Measurements from ENCODE around the gene NDRG4.

NDRG4 gene

DNA sequence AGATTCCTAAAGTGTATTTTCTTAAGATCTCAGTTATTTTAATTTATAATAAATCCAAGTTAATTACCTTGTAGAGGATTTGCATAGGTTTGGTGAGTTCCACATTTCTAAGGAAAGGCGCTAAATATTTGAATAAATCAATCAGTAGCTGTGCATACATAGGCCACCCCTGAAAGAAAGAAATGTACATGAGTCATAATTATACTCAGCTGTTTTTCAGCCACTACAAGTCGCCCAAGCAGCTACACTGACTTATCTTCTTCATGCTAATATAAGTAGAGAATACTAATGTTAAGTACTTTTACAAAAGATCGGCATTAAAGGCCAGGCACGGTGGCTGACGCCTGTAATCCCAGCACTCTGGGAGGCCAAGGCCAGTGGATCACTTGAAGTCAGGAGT lies 30.2 kb downstream of the NDRG4 start:
- Mint-ChIP-seq H3K27me3 (no peaks in the 10 kb centered on the region), H3K36me3 (peaks cover 14% of the 10 kb centered on the region), H3K4me3 (no peak overlapping the region), H3K4me1 (ENCODE audit: low read depth) (no peaks in the 10 kb centered on the region), H3K27ac (peak overlapping the region; percentile 16), H3K9me3 (ENCODE audit: low read depth) (no peaks in the 10 kb centered on the region)

DNA sequence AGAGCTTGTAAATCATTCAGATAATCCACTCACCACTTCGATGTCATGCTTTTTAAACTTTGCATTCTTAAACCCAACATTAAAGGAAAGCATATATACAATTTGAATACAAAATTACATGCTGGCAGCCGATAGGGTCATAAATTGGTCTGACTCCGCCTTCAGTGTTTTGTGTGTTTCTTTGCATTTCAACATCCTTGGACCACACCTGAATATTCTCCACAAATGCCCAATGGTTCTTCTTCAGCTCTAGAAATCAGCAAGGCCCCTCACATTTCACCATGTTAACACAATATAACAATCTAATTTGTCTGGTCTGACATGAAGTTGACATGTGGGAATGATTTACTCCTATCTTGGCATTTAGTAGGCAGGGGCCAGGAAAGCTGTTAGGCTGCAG lies 32.5 kb downstream of the NDRG4 start:
- Mint-ChIP-seq H3K4me3 (no peak overlapping the region), H3K36me3 (peaks cover 11% of the 10 kb centered on the region), H3K9me3 (ENCODE audit: low read depth) (no peaks in the 10 kb centered on the region), H3K27me3 (no peaks in the 10 kb centered on the region), H3K27ac (peak overlapping the region; percentile 51), H3K4me1 (ENCODE audit: low read depth) (no peaks in the 10 kb centered on the region)

GRCh38 chr16:58533751-58534470 lies 34.0 kb downstream of the NDRG4 start:
- Mint-ChIP-seq H3K27me3 (no peaks in the 10 kb centered on the region), H3K36me3 (peaks cover 11% of the 10 kb centered on the region), H3K27ac (no peak overlapping the region), H3K9me3 (ENCODE audit: low read depth) (no peaks in the 10 kb centered on the region), H3K4me1 (ENCODE audit: low read depth) (no peaks in the 10 kb centered on the region), H3K4me3 (no peak overlapping the region)

DNA sequence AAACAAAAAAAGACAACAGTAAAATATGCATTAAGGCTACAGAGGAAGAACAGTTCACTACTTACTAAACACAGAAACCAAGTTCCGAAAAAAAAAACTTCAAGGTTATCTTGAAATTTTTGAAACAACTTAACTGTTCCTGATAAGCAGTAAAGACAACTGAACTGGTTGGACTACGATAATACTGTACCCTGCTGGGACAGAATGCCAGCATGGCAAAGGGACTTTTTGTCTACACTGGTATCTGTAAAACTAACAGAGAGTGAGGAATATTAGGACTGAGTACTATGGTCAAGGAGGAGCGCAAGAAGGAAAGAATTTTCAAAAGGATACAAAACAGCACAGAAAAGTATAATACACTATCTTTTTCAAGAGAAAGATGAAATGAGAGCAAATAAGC lies 35.2 kb downstream of the NDRG4 start:
- Mint-ChIP-seq H3K27me3 (no peaks in the 10 kb centered on the region), H3K27ac (peak overlapping the region; percentile 67), H3K4me1 (ENCODE audit: low read depth) (no peaks in the 10 kb centered on the region), H3K9me3 (ENCODE audit: low read depth) (no peaks in the 10 kb centered on the region), H3K36me3 (peaks cover 9% of the 10 kb centered on the region), H3K4me3 (no peak overlapping the region)

GRCh38 chr16:58536278-58536677 lies 36.3 kb downstream of the NDRG4 start:
- H3K27me3 Mint-ChIP-seq: no peaks in the 10 kb centered on the region
- no peak overlapping the region for H3K27ac Mint-ChIP-seq
- peaks cover 8% of the 10 kb centered on the region for H3K36me3 Mint-ChIP-seq
- H3K9me3 Mint-ChIP-seq (ENCODE audit: low read depth): no peaks in the 10 kb centered on the region
- H3K4me1 Mint-ChIP-seq (ENCODE audit: low read depth): no peaks in the 10 kb centered on the region
- H3K4me3 Mint-ChIP-seq: no peak overlapping the region

DNA sequence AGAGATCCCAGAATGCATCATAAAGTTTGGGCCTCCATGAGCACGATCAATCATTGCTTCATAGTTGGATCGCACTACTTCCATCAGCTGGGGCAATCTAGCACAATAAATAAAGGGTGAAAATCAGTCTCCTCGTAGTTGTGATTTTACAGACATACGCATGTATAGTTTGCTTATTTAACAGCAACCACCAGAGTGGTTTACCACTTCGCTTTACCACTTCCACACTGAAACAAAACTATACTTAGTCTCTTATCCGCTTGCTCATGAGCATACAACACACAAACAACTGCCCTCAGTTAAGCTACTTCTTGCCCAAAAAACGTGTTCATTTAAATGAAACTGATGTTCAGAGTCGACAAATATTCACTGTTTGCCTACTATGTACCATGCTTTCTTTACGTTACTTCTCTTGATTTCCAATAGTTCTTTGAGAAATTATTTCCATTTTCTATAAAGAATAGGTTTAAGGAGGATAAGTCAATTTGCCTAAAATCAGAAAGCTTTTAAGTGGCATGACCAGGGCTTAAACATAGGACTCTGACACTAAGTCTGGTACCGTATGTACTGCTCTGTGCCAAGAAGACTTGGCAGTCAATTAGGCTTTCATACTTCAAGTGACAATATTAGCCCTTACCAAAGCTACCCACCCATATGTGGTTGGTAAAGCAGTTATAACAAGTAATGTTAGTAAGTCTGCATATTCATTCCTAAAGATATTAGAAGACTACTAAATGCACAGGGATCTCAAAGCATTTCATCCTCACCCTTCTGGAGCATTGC lies 37.4 kb downstream of the NDRG4 start:
- Mint-ChIP-seq H3K27me3 (no peaks in the 10 kb centered on the region), H3K4me1 (ENCODE audit: low read depth) (no peaks in the 10 kb centered on the region), H3K36me3 (peaks cover 8% of the 10 kb centered on the region), H3K27ac (peak overlapping the region; percentile 7), H3K9me3 (ENCODE audit: low read depth) (no peaks in the 10 kb centered on the region), H3K4me3 (no peak overlapping the region)

GRCh38 chr16:58541711-58542110 lies 41.8 kb downstream of the NDRG4 start:
- Mint-ChIP-seq H3K36me3 (peaks cover 10% of the 10 kb centered on the region), H3K4me3 (no peak overlapping the region), H3K27ac (no peak overlapping the region), H3K27me3 (no peaks in the 10 kb centered on the region), H3K4me1 (ENCODE audit: low read depth) (no peaks in the 10 kb centered on the region), H3K9me3 (ENCODE audit: low read depth) (no peaks in the 10 kb centered on the region)

- H3K4me1 Mint-ChIP-seq (ENCODE audit: low read depth): no peaks in the 10 kb centered on the region
- H3K27ac Mint-ChIP-seq: no peak overlapping the region
- peaks cover 13% of the 10 kb centered on the region for H3K36me3 Mint-ChIP-seq
- no peak overlapping the region for H3K4me3 Mint-ChIP-seq
- H3K27me3 Mint-ChIP-seq: no peaks in the 10 kb centered on the region
- H3K9me3 Mint-ChIP-seq (ENCODE audit: low read depth): no peaks in the 10 kb centered on the region
These were observed 42.3 kb downstream of the NDRG4 start for GRCh38 chr16:58542291-58542690.

GRCh38 chr16:58543685-58544084 lies 43.7 kb downstream of the NDRG4 start:
- Mint-ChIP-seq H3K4me1 (ENCODE audit: low read depth) (no peaks in the 10 kb centered on the region), H3K9me3 (ENCODE audit: low read depth) (no peaks in the 10 kb centered on the region), H3K27ac (peak overlapping the region; percentile 10), H3K36me3 (peaks cover 13% of the 10 kb centered on the region), H3K4me3 (no peak overlapping the region), H3K27me3 (no peaks in the 10 kb centered on the region)

GRCh38 chr16:58548378-58548777 lies 48.4 kb downstream of the NDRG4 start:
- Mint-ChIP-seq H3K36me3 (peaks cover 12% of the 10 kb centered on the region), H3K9me3 (ENCODE audit: low read depth) (no peaks in the 10 kb centered on the region), H3K4me3 (no peak overlapping the region), H3K27me3 (no peaks in the 10 kb centered on the region), H3K27ac (no peak overlapping the region), H3K4me1 (ENCODE audit: low read depth) (no peaks in the 10 kb centered on the region)

- Mint-ChIP-seq H3K9me3 (ENCODE audit: low read depth) (no peaks in the 10 kb centered on the region), H3K27ac (no peak overlapping the region), H3K4me1 (ENCODE audit: low read depth) (no peaks in the 10 kb centered on the region), H3K4me3 (no peak overlapping the region), H3K36me3 (peaks cover 8% of the 10 kb centered on the region), H3K27me3 (no peaks in the 10 kb centered on the region)
These were observed 51.6 kb downstream of the NDRG4 start for GRCh38 chr16:58551496-58551895.

DNA sequence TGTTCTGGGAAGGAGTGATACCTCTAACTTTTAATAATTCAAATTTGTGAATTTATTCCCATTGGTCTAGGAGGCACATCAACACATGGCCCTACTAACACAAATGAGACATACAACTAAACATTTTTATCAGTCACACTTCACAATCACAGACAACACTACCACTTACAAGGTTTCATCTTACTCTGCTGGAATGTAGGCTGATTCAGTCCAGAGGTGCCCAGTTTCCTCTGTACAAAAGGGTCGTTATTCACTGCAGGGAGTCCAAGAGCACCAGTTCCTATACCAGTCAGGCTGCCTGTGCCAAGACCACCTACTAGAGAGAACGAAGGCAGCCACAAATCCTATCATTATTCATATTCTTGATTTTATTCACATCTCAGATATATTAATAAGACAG lies 56.7 kb downstream of the NDRG4 start:
- no peak overlapping the region for H3K4me3 Mint-ChIP-seq
- H3K27ac Mint-ChIP-seq: no peak overlapping the region
- peaks cover 5% of the 10 kb centered on the region for H3K36me3 Mint-ChIP-seq
- H3K4me1 Mint-ChIP-seq (ENCODE audit: low read depth): peaks cover 4% of the 10 kb centered on the region
- no peaks in the 10 kb centered on the region for H3K27me3 Mint-ChIP-seq
- H3K9me3 Mint-ChIP-seq (ENCODE audit: low read depth): no peaks in the 10 kb centered on the region
